Measurements from ENCODE around the gene NPAS2. TPM values are rescaled to one million over a fixed set of nuclear protein-coding genes. Genes with fewer than 3 reads are reported as not detected.

Gene NPAS2
- total RNA-seq, 3 donors from 2014 or later (not counting 1 experiment from before 2014, with no cell fraction given): not detected

- no peak for TF ChIP-seq CTCF (IDR thresholded peaks at IDR 0.05)
- no peaks in the 10 kb centered on the region for H3K4me1 ChIP-seq (ENCODE audit: control insufficient read depth, insufficient read depth, low read length)
- DNase-seq (no peak), ATAC-seq (no peak)
- intact Hi-C loops (cut with micrococcal nuclease): no loop called here
- Mint-ChIP-seq H3K27me3 (ENCODE audit: low read depth in 2 of 2) (peaks cover 0 to 11% of the 10 kb centered on the region in 2 donors), H3K4me1 (no peaks in the 10 kb centered on the region), H3K27ac (no peak overlapping the region), H3K9me3 (no peaks in the 10 kb centered on the region), H3K36me3 (no peaks in the 10 kb centered on the region), H3K4me3 (no peak overlapping the region)
- H3K9me3 ChIP-seq (ENCODE audit: control insufficient read depth, insufficient read depth, low read length): no peaks in the 10 kb centered on the region
- H3K27me3 ChIP-seq (ENCODE audit: control insufficient read depth, insufficient read depth, low read length): no peaks in the 10 kb centered on the region
- 87% methylated on average over 3 of the region's 3 CpGs for WGBS (ENCODE audit: insufficient coverage)
- H3K4me3 ChIP-seq (ENCODE audit: low read length): no peak overlapping the region
- H3K36me3 ChIP-seq (ENCODE audit: control insufficient read depth, insufficient read depth, low read length): no peaks in the 10 kb centered on the region
- H3K27ac ChIP-seq (ENCODE audit: low read length): no peak overlapping the region
These were observed 38.0 kb downstream of the NPAS2 start for GRCh38 chr2:100857915-100858314.

- intact Hi-C loops (cut with micrococcal nuclease): no loop called here
These were observed 40.0 kb downstream of the NPAS2 start for GRCh38 chr2:100859902-100860301.

GRCh38 chr2:100861340-100861739, 41.4 kb downstream of the NPAS2 start:
- ATAC-seq: no peak
- Mint-ChIP-seq H3K27ac (no peak overlapping the region), H3K36me3 (no peaks in the 10 kb centered on the region), H3K27me3 (ENCODE audit: low read depth in 2 of 2) (peaks cover 0 to 3% of the 10 kb centered on the region in 2 donors), H3K4me1 (no peaks in the 10 kb centered on the region), H3K9me3 (no peaks in the 10 kb centered on the region), H3K4me3 (no peak overlapping the region)
- intact Hi-C loops (cut with micrococcal nuclease): no loop called here
- 82% methylated on average over 4 of the region's 4 CpGs for WGBS (ENCODE audit: insufficient coverage)
- Histone ChIP-seq H3K27me3 (ENCODE audit: control insufficient read depth, insufficient read depth, low read length) (no peaks in the 10 kb centered on the region), H3K4me1 (ENCODE audit: control insufficient read depth, insufficient read depth, low read length) (no peaks in the 10 kb centered on the region), H3K36me3 (ENCODE audit: control insufficient read depth, insufficient read depth, low read length) (no peaks in the 10 kb centered on the region), H3K4me3 (ENCODE audit: low read length) (no peak overlapping the region), H3K27ac (ENCODE audit: low read length) (no peak overlapping the region), H3K9me3 (ENCODE audit: control insufficient read depth, insufficient read depth, low read length) (no peaks in the 10 kb centered on the region)
- DNase-seq: no peak
- no peak for TF ChIP-seq CTCF (IDR thresholded peaks at IDR 0.05)

More at GRCh38 chr2:100859902-100860301, 40.0 kb downstream of the NPAS2 start:
- no peaks in the 10 kb centered on the region for H3K4me1 Mint-ChIP-seq
- H3K4me3 ChIP-seq (ENCODE audit: low read length): no peak overlapping the region
- 95% methylated on average over 2 of the region's 2 CpGs for WGBS (ENCODE audit: insufficient coverage)
- no peak overlapping the region for H3K27ac Mint-ChIP-seq
- TF ChIP-seq CTCF (IDR thresholded peaks at IDR 0.05): no peak
- no peaks in the 10 kb centered on the region for H3K27me3 ChIP-seq (ENCODE audit: control insufficient read depth, insufficient read depth, low read length)
- no peaks in the 10 kb centered on the region for H3K36me3 Mint-ChIP-seq
- no peak overlapping the region for H3K4me3 Mint-ChIP-seq
- H3K9me3 Mint-ChIP-seq: no peaks in the 10 kb centered on the region
- no peak overlapping the region for H3K27ac ChIP-seq (ENCODE audit: low read length)
- no peak for ATAC-seq
- peaks cover 0 to 6% of the 10 kb centered on the region in 2 donors for H3K27me3 Mint-ChIP-seq (ENCODE audit: low read depth in 2 of 2)
- DNase-seq: no peak
- H3K36me3 ChIP-seq (ENCODE audit: control insufficient read depth, insufficient read depth, low read length): no peaks in the 10 kb centered on the region
- H3K9me3 ChIP-seq (ENCODE audit: control insufficient read depth, insufficient read depth, low read length): no peaks in the 10 kb centered on the region
- H3K4me1 ChIP-seq (ENCODE audit: control insufficient read depth, insufficient read depth, low read length): no peaks in the 10 kb centered on the region

- Mint-ChIP-seq H3K4me1 (no peaks in the 10 kb centered on the region), H3K27ac (no peak overlapping the region), H3K9me3 (no peaks in the 10 kb centered on the region), H3K36me3 (no peaks in the 10 kb centered on the region), H3K27me3 (ENCODE audit: low read depth in 2 of 2) (peaks cover 0 to 3% of the 10 kb centered on the region in 2 donors), H3K4me3 (no peak overlapping the region)
- ATAC-seq: no peak
- H3K4me3 ChIP-seq (ENCODE audit: low read length): no peak overlapping the region
- WGBS (ENCODE audit: insufficient coverage): 49% methylated on average over 4 of the region's 5 CpGs
- H3K4me1 ChIP-seq (ENCODE audit: control insufficient read depth, insufficient read depth, low read length): no peaks in the 10 kb centered on the region
- DNase-seq: no peak
- H3K9me3 ChIP-seq (ENCODE audit: control insufficient read depth, insufficient read depth, low read length): no peaks in the 10 kb centered on the region
- intact Hi-C loops (cut with micrococcal nuclease): no loop called here
- H3K27me3 ChIP-seq (ENCODE audit: control insufficient read depth, insufficient read depth, low read length): no peaks in the 10 kb centered on the region
- TF ChIP-seq CTCF (IDR thresholded peaks at IDR 0.05): no peak
- no peak overlapping the region for H3K27ac ChIP-seq (ENCODE audit: low read length)
- no peaks in the 10 kb centered on the region for H3K36me3 ChIP-seq (ENCODE audit: control insufficient read depth, insufficient read depth, low read length)
These were observed 42.1 kb downstream of the NPAS2 start for GRCh38 chr2:100862081-100862480.

Measured in natural killer cell (primary cell).